Fibroblast of mammary gland (primary cell): ENCODE results near the gene SEMA6D.

ENCODE experiments used
- DNase-seq: peaks from one replicate; pipeline ENCODE4 v3.0.0-alpha.2; 2010; ENCODE audit warnings: low read depth
- H3K4me3 ChIP-seq: 2 replicates; pipeline ENCODE4 v1.5.1; 2011; ENCODE audit warnings: low read depth, mild to moderate bottlenecking, low read length, moderate library complexity; ENCODE audit not compliant: control insufficient read depth
- CTCF ChIP-seq: conservative IDR thresholded peaks from 2 replicates; pipeline ENCODE4 v1.5.1; 2011; ENCODE audit warnings: low read depth, low read length, inconsistent platforms; ENCODE audit not compliant: control insufficient read depth, insufficient read depth

The SEMA6D gene

GRCh38 chr15:47691882-47692281, 25.4 kb upstream of the SEMA6D start:
- no peak for DNase-seq
- H3K4me3 ChIP-seq: no peak overlapping the region
- no peak for TF ChIP-seq CTCF

GRCh38 chr15:47696351-47696750, 21.0 kb upstream of the SEMA6D start:
- DNase-seq: no peak
- no peak for TF ChIP-seq CTCF
- H3K4me3 ChIP-seq: no peak overlapping the region

- no peak for TF ChIP-seq CTCF
- H3K4me3 ChIP-seq: no peak overlapping the region
- DNase-seq: no peak
These were observed 11.9 kb upstream of the SEMA6D start for GRCh38 chr15:47705281-47705997.

GRCh38 chr15:47707391-47707790, 9.9 kb upstream of the SEMA6D start:
- no peak overlapping the region for H3K4me3 ChIP-seq
- no peak for TF ChIP-seq CTCF
- no peak for DNase-seq

- no peak for DNase-seq
- TF ChIP-seq CTCF: no peak
These were observed 8.9 kb upstream of the SEMA6D start for GRCh38 chr15:47708161-47708980.

GRCh38 chr15:47711655-47712054, 5.7 kb upstream of the SEMA6D start:
- H3K4me3 ChIP-seq: no peak overlapping the region
- peak; percentile 76 for TF ChIP-seq CTCF

More at GRCh38 chr15:47708161-47708980, 8.9 kb upstream of the SEMA6D start:
- H3K4me3 ChIP-seq: no peak overlapping the region

GRCh38 chr15:47715402-47715801, 1.9 kb upstream of the SEMA6D start:
- H3K4me3 ChIP-seq: no peak overlapping the region
- TF ChIP-seq CTCF: no peak
- no peak for DNase-seq

More at GRCh38 chr15:47711655-47712054, 5.7 kb upstream of the SEMA6D start:
- peak; percentile 33 for DNase-seq
